ENCODE results near the gene WDR73.
"Not testable (repeated sequence)": the region's sequence is repeated elsewhere in the genome, so short reads cannot be mapped to it uniquely, and the experiment has no call there.

The WDR73 gene

GRCh38 chr15:84645997-84646396 lies 8.1 kb downstream of the WDR73 start:
- no peak overlapping the region for H3K27ac ChIP-seq
- no peak for TF ChIP-seq CTCF (IDR thresholded peaks at IDR 0.05)
- no peak for TF ChIP-seq ZFX (IDR thresholded peaks at IDR 0.05; ENCODE audit: borderline replicate concordance)

- H3K27ac ChIP-seq, result no peak overlapping the region
- TF ChIP-seq ZFX (IDR thresholded peaks at IDR 0.05; ENCODE audit: borderline replicate concordance) (no peak), CTCF (IDR thresholded peaks at IDR 0.05) (no peak)
Measured at GRCh38 chr15:84645496-84645895, 8.6 kb downstream of the WDR73 start.

GRCh38 chr15:84643838-84644237 lies 10.2 kb downstream of the WDR73 start:
- TF ChIP-seq CTCF (IDR thresholded peaks at IDR 0.05) (no peak), ZFX (IDR thresholded peaks at IDR 0.05; ENCODE audit: borderline replicate concordance) (no peak)
- no peak overlapping the region; the same call in 1 of the 2 replicates for H3K27ac ChIP-seq

- H3K27ac ChIP-seq, result not testable (repeated sequence)
Measured at GRCh38 chr15:84642640-84643039, 11.4 kb downstream of the WDR73 start.

GRCh38 chr15:84641871-84642270 lies 12.2 kb downstream of the WDR73 start:
- peak overlapping the region; percentile 26; the same call in 1 of the 2 replicates for H3K27ac ChIP-seq

GRCh38 chr15:84638103-84638502 lies 16.0 kb downstream of the WDR73 start:
- TF ChIP-seq ZFX (IDR thresholded peaks at IDR 0.05; ENCODE audit: borderline replicate concordance) (no peak), CTCF (IDR thresholded peaks at IDR 0.05) (peak; percentile 21)
- H3K27ac ChIP-seq, result peak overlapping the region; percentile 33; the same call in 1 of the 2 replicates

GRCh38 chr15:84634228-84634837 lies 19.8 kb downstream of the WDR73 start:
- TF ChIP-seq ZFX (IDR thresholded peaks at IDR 0.05; ENCODE audit: borderline replicate concordance) (no peak), CTCF (IDR thresholded peaks at IDR 0.05) (no peak; the same call in 1 of the 2 replicates)
- H3K27ac ChIP-seq, result peak overlapping the region; percentile 73

- TF ChIP-seq ZFX (IDR thresholded peaks at IDR 0.05; ENCODE audit: borderline replicate concordance) (no peak), CTCF (IDR thresholded peaks at IDR 0.05) (peak; percentile 29)
- H3K27ac ChIP-seq, result peak overlapping the region; percentile 73
Measured at GRCh38 chr15:84633311-84634227, 20.5 kb downstream of the WDR73 start.

Measured in 22Rv1 (cell line).